ENCODE measurements around the gene CLEC11A. TPM values are rescaled to one million over a fixed set of nuclear protein-coding genes. Genes with fewer than 3 reads are reported as not detected.
A peak's percentile ranks its signal among the peaks of the same experiment; 100 is the strongest.

CLEC11A gene
- total and polyA plus RNA-seq, 9 of the 15 experiments (the other 6 are each of a cell fraction or from before 2014, with no cell fraction given): 0.39 to 43.9 (median 3.4) TPM

DNA sequence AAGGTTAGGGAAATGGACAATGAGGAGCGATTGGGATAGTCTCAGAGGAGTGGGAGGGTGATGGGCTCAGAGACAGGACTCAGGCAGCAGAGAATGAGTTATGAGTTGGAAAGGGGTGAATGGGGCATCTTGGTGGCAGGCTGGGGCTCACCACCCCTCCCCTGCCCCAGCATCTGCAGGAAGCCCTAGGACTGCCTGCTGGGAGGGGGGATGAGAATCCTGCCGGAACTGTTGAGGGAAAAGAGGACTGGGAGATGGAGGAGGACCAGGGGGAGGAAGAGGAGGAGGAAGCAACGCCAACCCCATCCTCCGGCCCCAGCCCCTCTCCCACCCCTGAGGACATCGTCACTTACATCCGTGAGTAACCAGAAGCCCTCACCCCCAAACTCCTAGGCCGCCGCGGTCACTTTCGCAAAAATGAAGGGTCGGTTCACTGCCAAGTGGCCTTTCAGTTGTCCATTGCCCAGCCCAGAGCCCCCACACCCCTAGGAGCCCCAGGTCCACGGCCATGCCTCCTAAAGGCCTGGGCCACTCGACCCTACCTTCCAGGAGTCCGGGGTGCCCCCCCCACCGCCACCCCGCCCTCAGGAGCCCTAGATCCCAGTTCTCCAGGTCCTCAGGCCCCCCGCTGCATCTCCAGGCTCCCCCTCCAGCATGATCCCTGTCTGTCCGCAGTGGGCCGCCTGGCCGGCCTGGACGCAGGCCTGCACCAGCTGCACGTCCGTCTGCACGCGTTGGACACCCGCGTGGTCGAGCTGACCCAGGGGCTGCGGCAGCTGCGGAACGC is 764 bp downstream of the CLEC11A start (continued):
- TF ChIP-seq, protein P1, sequence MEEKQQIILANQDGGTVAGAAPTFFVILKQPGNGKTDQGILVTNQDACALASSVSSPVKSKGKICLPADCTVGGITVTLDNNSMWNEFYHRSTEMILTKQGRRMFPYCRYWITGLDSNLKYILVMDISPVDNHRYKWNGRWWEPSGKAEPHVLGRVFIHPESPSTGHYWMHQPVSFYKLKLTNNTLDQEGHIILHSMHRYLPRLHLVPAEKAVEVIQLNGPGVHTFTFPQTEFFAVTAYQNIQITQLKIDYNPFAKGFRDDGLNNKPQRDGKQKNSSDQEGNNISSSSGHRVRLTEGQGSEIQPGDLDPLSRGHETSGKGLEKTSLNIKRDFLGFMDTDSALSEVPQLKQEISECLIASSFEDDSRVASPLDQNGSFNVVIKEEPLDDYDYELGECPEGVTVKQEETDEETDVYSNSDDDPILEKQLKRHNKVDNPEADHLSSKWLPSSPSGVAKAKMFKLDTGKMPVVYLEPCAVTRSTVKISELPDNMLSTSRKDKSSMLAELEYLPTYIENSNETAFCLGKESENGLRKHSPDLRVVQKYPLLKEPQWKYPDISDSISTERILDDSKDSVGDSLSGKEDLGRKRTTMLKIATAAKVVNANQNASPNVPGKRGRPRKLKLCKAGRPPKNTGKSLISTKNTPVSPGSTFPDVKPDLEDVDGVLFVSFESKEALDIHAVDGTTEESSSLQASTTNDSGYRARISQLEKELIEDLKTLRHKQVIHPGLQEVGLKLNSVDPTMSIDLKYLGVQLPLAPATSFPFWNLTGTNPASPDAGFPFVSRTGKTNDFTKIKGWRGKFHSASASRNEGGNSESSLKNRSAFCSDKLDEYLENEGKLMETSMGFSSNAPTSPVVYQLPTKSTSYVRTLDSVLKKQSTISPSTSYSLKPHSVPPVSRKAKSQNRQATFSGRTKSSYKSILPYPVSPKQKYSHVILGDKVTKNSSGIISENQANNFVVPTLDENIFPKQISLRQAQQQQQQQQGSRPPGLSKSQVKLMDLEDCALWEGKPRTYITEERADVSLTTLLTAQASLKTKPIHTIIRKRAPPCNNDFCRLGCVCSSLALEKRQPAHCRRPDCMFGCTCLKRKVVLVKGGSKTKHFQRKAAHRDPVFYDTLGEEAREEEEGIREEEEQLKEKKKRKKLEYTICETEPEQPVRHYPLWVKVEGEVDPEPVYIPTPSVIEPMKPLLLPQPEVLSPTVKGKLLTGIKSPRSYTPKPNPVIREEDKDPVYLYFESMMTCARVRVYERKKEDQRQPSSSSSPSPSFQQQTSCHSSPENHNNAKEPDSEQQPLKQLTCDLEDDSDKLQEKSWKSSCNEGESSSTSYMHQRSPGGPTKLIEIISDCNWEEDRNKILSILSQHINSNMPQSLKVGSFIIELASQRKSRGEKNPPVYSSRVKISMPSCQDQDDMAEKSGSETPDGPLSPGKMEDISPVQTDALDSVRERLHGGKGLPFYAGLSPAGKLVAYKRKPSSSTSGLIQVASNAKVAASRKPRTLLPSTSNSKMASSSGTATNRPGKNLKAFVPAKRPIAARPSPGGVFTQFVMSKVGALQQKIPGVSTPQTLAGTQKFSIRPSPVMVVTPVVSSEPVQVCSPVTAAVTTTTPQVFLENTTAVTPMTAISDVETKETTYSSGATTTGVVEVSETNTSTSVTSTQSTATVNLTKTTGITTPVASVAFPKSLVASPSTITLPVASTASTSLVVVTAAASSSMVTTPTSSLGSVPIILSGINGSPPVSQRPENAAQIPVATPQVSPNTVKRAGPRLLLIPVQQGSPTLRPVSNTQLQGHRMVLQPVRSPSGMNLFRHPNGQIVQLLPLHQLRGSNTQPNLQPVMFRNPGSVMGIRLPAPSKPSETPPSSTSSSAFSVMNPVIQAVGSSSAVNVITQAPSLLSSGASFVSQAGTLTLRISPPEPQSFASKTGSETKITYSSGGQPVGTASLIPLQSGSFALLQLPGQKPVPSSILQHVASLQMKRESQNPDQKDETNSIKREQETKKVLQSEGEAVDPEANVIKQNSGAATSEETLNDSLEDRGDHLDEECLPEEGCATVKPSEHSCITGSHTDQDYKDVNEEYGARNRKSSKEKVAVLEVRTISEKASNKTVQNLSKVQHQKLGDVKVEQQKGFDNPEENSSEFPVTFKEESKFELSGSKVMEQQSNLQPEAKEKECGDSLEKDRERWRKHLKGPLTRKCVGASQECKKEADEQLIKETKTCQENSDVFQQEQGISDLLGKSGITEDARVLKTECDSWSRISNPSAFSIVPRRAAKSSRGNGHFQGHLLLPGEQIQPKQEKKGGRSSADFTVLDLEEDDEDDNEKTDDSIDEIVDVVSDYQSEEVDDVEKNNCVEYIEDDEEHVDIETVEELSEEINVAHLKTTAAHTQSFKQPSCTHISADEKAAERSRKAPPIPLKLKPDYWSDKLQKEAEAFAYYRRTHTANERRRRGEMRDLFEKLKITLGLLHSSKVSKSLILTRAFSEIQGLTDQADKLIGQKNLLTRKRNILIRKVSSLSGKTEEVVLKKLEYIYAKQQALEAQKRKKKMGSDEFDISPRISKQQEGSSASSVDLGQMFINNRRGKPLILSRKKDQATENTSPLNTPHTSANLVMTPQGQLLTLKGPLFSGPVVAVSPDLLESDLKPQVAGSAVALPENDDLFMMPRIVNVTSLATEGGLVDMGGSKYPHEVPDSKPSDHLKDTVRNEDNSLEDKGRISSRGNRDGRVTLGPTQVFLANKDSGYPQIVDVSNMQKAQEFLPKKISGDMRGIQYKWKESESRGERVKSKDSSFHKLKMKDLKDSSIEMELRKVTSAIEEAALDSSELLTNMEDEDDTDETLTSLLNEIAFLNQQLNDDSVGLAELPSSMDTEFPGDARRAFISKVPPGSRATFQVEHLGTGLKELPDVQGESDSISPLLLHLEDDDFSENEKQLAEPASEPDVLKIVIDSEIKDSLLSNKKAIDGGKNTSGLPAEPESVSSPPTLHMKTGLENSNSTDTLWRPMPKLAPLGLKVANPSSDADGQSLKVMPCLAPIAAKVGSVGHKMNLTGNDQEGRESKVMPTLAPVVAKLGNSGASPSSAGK (IDR thresholded peaks at IDR 0.05): peak; percentile 85
- TF ChIP-seq RFX5 (IDR thresholded peaks at IDR 0.05; ENCODE audit: low read depth, low read length) (no peak), NFXL1 (CRISPR knock-in tag; IDR thresholded peaks at IDR 0.05) (no peak), TEAD1 (CRISPR knock-in tag; IDR thresholded peaks at IDR 0.05) (peak in 1 of 2 experiments; percentile 12; a peak in 1 of 4 replicates), POLR2AphosphoS2 (IDR thresholded peaks at IDR 0.05; ENCODE audit: low read length) (no peak), KDM2B (CRISPR knock-in tag; IDR thresholded peaks at IDR 0.05) (no peak), ATF1 (CRISPR knock-in tag; IDR thresholded peaks at IDR 0.05) (no peak), ATF1 (tag; IDR thresholded peaks at IDR 0.05) (no peak; the same call in 1 of the 2 replicates), ILK (tag; IDR thresholded peaks at IDR 0.05; ENCODE audit: borderline replicate concordance, low read depth) (no peak), ZNF41 (CRISPR knock-in tag; conservative IDR thresholded peaks at IDR 0.05) (no peak), JUNB (CRISPR knock-in tag; conservative IDR thresholded peaks at IDR 0.05) (no peak), ZNF197 (CRISPR knock-in tag; IDR thresholded peaks at IDR 0.05; ENCODE audit: low read depth) (no peak), CCAR2 (IDR thresholded peaks at IDR 0.05; ENCODE audit: low read depth, low read length) (no peak), DMBX1 (CRISPR knock-in tag; IDR thresholded peaks at IDR 0.05; ENCODE audit: borderline replicate concordance) (no peak), GTF2F1 (IDR thresholded peaks at IDR 0.05; ENCODE audit: low read depth, low read length) (no peak)
- TF ChIP-seq, protein P2, sequence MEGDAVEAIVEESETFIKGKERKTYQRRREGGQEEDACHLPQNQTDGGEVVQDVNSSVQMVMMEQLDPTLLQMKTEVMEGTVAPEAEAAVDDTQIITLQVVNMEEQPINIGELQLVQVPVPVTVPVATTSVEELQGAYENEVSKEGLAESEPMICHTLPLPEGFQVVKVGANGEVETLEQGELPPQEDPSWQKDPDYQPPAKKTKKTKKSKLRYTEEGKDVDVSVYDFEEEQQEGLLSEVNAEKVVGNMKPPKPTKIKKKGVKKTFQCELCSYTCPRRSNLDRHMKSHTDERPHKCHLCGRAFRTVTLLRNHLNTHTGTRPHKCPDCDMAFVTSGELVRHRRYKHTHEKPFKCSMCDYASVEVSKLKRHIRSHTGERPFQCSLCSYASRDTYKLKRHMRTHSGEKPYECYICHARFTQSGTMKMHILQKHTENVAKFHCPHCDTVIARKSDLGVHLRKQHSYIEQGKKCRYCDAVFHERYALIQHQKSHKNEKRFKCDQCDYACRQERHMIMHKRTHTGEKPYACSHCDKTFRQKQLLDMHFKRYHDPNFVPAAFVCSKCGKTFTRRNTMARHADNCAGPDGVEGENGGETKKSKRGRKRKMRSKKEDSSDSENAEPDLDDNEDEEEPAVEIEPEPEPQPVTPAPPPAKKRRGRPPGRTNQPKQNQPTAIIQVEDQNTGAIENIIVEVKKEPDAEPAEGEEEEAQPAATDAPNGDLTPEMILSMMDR (IDR thresholded peaks at IDR 0.05 in 2 of 3, conservative IDR thresholded peaks at IDR 0.05 in 1 of 3; ENCODE audit: insufficient read depth in 2 of 3, low read depth in 1 of 3, low read length in 3 of 3): no peak
